GM19438 (cell line): ENCODE results near the gene PIP5K1C.

Experiments used
- ATAC-seq: cut with Tn5 transposase; IDR thresholded peaks from one replicate; pipeline ENCODE4 v1.9.1; 2021; ENCODE audit warnings: low read depth; ENCODE audit not compliant: unreplicated experiment

Gene PIP5K1C

DNA sequence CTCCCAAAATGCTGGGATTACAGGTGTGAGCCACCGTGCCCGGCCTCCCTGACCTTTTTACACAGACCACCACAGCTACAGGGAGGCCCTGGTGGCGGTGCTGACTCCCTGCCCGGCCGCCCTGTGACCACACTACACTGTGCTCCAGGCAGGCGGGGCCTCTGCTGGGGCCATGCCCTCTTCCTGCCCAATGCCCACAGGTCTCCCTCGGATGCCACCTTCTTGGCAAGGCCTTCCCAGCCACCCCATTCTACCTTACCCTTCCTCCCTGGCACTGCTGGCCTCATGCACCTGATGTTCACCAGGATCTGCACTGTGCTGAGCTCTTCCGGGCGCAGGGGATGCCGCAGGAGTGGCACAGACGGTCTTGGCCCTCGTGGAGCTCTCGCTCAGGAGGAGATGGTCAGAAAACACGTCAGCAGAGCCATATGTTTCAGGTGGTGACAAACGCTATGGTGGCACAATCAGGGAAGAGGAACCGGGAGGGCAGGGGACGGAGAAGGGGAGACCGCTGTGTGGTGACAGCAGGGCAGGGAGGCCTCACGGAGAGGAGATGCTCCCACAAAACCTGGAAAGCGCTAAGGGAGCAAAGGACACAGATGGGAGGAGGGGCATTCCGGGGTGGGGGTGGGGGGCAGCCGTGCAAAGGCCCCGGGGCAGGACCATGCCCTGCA, 4.1 kb downstream of the PIP5K1C start:
- no peak for ATAC-seq

GRCh38 chr19:3695124-3695733, 5.0 kb downstream of the PIP5K1C start:
- no peak for ATAC-seq

DNA sequence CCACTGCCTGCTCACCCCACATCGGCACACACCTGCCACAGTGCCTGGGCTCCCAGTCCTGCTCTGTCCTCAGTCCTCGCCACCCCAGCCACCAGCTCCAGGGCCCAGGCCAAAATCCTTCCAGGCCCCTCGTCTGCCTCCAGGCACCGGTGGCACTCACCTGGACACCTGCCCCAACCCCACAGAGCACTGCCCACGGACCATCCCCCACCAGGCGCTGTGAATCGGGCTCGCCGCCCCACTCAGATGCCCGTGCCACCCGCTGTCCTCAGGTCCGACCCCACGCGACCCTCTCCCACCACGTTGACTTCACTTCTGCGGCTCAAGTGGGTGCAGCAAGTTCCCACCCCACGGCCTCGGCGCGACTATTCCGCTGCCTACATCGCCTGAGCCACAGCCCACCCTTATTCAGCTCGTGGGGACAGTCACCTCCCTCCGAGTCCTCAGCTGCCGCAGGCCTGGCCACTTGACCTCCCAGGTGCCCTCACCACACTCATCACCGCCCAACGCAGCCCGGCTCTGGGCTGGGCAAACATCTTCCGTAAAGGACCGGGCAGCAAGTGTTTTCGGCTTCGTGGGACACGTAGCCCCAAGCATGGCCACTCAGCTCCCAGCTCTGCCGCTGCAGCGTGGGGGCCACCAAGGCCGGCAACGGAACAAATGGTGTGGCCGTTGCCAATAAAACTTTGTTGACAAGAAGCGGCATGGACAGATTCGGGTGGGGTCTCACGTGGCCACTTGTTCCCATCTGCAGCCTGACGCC, 5.7 kb downstream of the PIP5K1C start:
- ATAC-seq = no peak

- ATAC-seq = no peak
Observed at GRCh38 chr19:3693025-3693925, 7.0 kb downstream of the PIP5K1C start.

DNA sequence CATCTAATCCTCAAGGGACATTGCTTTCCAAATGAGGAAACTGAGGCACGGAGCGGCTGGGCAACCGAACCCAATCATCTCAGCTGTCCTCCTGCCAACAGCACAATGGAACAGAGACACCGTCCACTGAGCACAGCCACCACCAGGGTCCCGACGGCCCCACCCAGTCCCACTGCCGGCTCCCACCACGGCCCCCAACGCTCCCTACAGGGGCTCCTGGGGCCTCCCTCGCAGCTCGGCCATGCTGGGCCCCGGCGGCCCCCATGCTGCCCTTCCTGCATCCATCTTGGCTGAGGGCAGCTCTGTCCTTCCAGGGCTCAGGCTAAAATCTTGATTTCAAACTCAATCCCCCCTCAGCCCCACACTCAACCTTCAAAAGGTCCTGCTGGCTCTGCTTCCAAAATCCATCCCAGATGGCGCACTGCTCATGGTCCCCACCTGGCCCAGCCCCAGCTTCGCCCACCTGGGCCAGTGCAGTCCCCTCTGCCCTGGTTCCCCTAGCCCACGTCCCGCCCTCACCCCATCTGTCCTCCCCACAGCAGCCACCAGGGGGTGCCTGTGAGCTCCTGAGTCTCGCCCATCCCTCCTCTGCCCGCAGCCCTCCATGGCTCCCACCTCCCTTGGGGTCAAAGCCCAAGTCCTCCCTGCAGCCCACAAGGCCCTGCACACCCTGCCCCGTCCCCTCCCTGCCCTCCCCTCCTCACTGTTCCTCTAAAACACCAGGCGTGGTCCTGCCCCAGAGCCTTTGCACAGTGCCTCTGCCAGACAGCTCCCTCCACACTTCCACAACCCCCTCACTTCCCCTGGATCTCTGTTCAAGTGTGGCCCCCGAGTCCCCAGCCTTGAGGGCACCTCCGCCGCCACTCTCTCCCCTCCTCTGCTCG, 7.9 kb downstream of the PIP5K1C start:
- ATAC-seq = no peak

- no peak for ATAC-seq
Observed at GRCh38 chr19:3691726-3692125, 8.5 kb downstream of the PIP5K1C start.

GRCh38 chr19:3691372-3691716, 8.9 kb downstream of the PIP5K1C start:
- no peak for ATAC-seq

DNA sequence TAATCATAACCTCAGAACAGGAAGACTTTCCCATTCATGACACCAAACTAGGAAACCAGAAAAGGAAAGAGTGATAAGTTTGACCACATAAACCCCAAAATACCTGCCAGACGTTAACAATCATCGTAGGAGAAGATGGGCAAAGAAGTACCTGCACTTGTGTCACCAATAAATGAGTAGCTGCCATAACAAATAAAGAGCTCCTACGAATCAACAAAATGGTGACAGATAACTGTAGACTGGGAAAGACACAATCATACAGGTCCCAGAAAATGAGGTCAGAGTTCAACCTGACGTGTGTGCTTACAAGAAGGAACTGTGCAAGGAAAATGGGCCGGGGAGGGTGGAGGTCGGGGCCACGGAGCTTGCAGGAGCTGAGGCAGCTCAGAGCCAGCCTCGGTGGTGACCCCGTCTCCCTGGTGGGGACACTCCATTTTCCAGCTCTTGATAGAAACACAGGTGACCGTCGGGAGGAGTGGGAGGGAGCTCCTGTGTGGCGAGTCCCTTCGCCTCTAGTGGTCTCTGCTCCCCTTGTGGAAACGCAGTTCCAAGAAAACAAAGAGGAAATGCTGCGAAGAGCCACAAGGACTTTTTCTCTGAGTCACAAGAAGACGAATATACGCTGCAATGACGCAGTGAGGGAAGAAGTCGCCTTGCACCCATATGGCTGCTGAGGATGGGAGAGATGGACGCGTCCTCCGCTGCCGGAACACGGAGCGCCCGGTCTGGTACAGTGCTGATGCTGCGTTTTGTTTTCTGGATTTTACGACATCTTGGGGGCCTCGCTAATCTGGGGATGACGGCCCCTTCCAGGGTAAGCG, 9.5 kb downstream of the PIP5K1C start:
- ATAC-seq = no peak

DNA sequence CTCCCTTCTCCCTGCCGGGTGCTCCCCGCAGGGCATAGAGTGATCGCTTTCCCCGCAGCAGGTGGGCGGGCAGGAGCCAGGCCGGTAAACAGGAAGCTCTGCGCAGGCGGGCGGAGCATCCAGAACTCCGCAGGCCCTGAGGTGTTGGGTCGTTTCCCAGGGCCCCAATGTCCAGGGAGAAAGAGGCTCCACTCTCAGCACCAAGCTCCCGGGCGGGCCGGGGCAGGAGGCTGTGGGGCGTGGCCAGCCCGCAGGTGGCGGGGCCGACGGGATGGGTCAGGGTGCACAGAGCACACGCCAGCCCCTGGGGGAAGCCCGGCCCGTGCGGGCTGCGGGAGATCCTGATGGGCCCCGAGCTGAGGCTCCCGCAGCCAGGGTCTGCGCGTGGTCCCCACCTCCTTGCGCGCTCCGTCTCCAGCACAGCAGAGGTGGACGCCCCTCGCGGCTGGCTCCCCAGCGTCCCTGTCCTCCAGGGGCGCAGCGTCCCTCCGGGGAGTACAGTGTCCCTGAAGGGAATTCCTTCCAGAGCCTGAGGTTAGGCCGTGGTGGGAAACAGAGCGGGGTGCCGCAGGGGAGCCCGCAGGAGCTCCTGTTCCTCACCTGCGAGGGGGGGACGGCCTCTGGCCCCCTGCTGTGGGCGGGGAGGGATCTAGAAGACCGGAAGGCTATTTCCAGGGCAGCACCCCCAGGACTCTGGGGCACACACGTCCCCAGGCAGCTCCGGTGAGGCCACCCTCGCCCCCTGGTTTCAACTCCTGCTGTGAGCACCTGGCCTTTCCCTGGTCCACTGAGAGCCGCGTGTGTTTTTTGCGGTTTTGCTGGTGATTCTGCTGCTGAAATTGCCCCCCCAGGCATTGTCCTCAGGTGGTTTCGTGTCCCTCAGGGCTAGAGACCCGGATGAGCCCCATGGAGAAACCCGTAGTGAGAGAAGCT, 12.2 kb downstream of the PIP5K1C start:
- ATAC-seq = no peak

DNA sequence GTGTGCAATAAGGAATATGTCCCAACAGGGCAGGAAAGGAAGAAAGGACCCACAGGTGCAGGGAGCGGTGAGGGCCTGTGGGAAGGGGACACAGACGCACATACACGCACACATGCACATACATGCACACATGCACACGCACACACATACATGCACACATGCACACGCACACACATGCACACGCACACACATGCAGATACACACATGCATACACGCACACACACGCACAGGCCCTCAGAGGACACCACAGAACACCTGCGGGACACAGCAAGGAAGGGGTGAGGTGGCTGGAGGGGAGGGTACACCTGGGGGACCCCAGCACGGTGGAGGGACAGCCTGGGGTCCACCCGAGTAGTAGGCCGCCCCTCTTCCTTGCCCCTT, 12.9 kb downstream of the PIP5K1C start:
- ATAC-seq = no peak

DNA sequence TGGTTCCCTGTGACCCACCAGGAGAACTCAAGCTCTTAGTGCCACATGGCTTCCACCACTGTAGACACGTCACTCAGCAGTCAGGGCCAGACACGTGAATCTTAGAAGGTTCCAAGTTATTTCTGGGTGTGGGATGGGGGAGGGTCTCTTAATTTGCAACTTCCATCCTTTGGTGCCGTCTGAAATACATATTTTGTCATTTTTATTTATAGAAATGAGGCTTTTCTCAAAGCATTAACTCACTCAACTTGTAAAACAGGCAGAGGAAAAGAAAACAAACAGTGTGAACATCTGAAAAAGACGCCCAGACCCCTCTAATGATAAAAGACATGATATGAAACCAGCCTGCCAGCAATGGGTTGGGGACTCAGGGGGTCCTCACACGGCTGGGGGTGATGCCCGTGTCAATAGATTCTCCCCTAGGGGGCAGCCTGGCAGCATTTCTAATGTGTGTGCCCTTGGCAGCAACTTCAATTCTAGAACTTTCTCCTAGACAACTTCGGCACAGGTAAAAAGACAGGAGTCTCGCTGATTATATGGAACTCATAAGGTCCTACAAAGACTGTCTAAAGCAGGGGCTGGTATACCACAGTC, 15.4 kb downstream of the PIP5K1C start:
- ATAC-seq = no peak

DNA sequence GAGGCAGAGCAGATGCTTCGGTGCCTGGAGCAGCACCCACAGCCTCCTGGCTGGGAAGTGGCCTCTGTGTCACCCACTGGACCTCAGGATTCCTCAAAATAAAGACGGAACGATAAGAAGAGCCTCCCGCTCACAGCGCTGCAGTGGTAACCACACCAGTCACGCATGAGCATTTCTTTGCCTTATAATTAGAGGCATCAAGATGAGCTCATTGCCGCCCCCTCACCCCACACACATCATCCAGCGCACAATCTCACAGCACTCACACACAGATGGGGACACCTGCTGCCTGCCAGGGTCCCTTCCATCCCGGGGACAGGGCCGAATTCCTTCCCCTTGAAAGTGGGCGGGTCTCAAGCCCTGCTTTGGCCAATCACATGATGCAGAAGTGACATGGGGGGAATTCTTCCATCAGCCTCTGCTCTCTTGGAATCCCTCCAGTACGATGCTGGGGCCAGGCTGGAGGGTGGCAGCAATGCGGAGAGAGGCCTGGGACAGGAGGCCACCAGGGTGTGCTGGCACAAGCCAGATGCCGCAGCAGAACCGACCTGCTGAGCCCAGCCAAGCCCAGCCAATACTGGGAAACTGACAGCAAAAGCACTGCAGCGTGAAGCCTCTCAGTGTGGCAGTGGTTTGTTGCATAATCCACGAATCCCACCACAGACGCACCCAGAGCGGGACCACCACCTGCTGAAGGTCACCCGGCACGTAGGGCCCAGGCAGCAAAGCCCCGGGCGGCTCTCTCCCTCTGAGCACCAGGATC, 16.0 kb downstream of the PIP5K1C start:
- ATAC-seq = no peak

DNA sequence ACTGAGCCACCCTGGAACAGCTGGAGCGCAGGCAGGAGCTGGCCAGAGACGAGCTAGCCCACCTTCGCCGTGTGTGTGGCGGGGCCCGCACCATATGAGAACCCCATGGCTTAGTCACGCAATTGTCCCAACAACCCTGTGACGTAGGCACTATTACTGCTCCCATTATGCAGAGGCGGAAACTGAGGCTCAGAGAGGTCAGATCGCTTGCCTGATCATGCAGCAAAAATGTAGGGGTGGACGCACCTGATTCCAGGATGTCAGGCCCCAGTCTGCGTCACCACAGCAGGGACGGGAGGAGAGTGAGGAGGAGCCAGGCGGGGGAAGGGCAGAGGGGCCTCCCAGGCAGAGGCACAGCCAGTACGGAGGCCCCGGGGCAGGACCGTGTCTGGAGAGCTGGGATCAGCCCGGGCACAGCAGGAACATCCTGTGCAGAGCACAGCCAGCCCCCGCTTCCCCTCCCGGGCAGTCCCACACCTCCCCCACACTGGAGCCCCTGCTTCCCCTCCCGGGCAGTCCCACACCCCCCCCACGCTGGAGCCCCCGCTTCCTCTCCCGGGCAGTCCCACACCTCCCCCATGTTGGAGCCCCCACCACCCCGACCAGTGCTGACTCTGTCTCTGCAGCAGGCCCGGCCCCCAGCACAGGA, 16.7 kb downstream of the PIP5K1C start:
- ATAC-seq = no peak

DNA sequence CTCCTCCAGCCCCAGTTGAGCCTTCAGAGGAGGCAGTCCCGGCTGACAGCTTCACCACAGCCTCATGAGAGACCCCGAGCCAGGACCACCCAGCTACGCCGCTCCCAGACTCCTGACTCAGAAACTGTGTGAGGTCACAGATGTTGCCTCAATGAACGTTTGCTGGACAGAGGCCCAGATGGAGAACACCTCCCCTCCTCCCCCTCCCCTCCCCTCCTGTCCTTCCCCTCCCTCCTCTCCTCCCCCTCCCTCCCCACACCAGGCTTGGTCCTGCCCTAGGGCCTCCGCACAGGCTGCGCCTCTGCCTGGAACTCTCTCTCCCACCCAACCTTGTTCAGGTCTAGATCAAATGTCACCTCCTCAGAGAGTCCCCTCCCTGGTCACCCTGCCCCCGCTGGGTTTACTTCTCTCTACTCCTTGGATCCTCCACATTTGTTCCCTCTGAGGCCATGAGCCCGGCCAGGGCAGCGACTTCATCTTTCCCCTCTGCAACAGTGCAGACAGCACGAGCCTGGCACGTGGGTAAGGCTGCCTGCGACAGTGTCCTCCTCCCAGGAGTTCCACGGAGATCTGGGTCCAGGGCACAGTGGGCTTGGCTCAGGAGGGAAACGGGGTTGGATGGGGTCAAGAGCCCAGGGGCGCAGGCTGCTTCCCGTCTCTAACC, 17.4 kb downstream of the PIP5K1C start:
- no peak for ATAC-seq

DNA sequence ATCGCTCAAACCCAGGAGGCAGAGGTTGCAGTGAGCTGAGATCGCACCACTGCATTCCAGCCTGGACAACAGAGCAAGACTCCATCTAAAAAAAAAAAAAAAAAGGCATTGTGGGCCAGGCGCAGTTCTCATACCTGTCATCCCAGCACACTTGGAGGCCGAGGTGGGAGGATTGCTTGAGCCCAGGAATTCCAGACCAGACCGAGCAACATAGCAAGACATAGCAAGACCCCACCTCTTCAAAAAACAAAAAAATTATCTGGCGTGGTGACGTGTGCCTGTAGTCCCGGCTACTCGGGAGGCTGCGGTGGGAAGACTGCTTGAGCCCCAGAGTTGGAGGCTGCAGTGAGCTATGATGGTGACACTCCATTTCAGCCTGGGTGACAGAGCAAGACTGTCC, 18.0 kb downstream of the PIP5K1C start:
- no peak for ATAC-seq

GRCh38 chr19:3680939-3681338, 19.3 kb downstream of the PIP5K1C start:
- ATAC-seq = no peak
